GM12872 (cell line): ENCODE data around the gene IFI30.

Experiments used
- TF ChIP-seq, protein P1 (sequence below): IDR thresholded peaks from 3 replicates; pipeline ENCODE4 v1.5.1; 2011; ENCODE audit warnings: low read depth, mild to moderate bottlenecking, low read length, moderate library complexity; ENCODE audit not compliant: insufficient read depth

Gene IFI30

DNA sequence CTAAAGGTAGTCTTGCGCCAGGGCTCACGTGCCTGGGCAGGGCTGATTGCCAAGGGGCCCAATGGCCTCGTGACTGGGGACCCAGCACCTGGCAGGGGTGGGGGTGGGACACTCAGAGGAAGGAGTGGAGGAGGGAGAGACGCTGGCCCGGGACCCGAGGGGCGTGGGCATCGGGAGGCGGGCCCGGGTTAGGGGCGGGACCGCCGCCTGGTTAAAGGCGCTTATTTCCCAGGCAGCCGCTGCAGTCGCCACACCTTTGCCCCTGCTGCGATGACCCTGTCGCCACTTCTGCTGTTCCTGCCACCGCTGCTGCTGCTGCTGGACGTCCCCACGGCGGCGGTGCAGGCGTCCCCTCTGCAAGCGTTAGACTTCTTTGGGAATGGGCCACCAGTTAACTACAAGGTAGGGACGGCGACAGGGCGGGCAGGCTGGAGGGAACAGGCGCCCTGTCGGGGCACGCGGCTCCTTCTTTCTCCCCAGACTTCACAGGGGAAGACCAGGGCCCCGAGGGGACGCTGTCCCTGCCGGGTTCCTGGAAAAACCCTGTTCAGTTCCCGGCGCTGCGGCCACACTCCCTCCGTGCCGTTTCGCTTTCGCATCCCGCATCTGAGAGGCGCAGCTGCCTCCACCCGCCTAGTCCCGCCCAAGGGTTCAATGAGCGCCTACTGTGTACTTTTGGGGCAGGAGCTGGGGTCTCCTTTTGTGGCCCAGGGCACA lies at the start of gene IFI30:
IFI30 (plus strand) TSS at position 242 of the 717 bp plus-strand sequence; CDS start at position 271, 29 bp downstream.
- TF ChIP-seq, protein P1, sequence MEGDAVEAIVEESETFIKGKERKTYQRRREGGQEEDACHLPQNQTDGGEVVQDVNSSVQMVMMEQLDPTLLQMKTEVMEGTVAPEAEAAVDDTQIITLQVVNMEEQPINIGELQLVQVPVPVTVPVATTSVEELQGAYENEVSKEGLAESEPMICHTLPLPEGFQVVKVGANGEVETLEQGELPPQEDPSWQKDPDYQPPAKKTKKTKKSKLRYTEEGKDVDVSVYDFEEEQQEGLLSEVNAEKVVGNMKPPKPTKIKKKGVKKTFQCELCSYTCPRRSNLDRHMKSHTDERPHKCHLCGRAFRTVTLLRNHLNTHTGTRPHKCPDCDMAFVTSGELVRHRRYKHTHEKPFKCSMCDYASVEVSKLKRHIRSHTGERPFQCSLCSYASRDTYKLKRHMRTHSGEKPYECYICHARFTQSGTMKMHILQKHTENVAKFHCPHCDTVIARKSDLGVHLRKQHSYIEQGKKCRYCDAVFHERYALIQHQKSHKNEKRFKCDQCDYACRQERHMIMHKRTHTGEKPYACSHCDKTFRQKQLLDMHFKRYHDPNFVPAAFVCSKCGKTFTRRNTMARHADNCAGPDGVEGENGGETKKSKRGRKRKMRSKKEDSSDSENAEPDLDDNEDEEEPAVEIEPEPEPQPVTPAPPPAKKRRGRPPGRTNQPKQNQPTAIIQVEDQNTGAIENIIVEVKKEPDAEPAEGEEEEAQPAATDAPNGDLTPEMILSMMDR: no peak

DNA sequence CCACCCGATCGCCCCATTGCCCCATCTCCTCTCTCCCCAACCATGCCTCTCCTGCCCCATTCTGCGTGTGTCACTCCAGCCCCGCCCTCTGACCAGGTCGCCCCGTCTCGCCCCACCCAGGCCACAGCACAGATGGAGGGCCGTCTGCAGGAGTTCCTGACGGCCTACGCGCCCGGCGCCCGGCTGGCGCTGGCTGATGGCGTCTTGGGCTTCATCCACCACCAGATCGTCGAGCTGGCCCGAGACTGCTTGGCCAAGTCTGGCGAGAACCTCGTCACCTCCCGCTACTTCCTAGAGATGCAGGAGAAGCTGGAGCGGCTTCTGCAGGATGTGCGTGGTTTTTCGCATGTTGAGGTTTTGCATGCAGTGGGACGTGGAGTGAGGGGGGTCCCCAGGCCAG lies 49.8 kb upstream of the IFI30 start:
- TF ChIP-seq, protein P1: no peak

DNA sequence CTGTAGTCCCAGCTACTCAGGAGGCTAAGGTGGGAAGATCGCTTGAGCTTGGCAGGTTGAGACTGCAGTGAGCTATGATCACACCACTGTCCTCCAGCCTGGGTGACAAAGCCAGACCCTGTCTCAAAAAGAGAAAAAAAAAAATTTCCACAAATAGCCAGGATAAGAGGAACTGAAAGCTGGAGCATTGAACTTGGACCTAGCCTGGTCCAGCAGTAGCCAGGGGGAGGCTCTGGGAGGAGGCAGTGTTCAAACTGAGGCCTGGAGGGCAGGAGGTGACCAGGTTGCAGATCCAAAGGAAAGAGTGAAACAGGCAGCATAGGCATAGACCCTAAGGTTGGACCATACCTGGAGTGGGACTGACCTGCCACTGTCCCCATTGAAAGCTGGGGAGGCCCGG lies 47.5 kb upstream of the IFI30 start:
- TF ChIP-seq, protein P1: no peak

DNA sequence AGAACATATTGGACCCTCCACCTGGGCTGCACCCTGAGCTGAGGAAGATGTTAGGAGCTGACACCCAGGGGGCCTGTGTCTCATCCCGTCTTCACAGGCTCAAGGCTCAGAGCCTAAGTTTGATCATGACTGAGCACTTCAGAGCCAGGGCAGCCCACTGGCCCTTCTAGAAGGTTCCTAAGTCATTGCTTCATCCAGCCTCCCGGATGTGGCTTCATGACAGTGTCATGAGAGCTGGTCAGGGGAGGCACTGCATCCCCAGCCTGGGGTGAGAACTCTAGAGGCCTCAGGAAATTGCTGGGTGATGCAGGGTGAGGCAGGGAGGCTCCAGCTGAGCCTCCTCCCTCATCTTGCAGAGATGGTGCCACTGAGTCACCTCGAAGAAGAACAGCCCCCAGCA lies 45.6 kb upstream of the IFI30 start:
- TF ChIP-seq, protein P1: no peak

DNA sequence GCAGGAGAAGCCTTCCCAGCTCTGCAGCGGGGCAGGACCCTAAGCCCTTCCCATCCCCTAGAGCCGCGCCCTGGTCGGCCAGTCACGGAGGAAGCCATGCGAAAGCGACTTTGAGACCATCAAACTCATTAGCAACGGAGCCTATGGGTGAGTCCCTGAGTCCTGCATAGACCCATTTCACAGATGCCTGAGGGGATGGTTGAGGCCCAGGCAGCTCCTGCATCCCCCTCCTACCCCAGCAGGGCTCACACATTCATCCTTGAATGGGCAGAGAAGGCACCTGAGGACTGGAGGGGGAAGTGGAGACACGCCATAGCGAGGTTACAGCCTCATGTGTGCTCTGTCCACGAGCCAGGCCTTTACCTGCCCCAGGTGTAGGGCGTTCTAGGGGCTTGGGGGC lies 44.8 kb upstream of the IFI30 start:
- TF ChIP-seq, protein P1: no peak

DNA sequence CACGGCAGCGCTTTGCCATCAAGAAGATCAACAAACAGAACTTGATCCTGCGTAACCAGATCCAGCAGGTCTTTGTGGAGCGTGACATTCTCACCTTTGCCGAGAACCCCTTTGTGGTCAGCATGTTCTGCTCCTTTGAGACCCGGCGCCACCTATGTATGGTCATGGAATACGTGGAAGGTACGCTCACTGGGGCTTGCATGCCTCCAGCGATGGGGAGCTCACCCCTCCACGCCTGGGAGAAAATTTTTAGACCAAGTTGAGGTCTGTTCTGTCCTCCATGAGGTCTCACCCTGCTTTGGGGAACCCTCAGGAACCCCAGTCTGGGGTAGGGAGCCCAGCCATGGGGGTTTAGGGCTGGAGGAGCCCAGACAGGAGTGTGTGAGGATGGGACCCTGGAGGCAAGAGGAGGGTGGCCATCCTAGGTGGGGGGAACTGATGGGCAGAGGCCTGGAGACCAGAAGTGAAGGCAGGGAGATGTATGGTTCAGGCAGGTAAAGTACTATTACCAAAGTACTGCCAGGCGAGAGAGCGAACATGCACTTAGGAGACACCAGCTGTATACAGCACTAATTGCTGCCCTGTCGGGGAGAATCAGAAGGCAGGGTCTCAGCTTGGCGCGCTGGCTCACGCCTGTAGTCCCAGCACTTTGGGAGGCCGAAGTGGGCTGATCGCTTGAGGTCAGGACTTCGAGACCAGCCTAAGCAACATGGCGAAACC lies 42.9 kb upstream of the IFI30 start:
- TF ChIP-seq, protein P1: no peak

DNA sequence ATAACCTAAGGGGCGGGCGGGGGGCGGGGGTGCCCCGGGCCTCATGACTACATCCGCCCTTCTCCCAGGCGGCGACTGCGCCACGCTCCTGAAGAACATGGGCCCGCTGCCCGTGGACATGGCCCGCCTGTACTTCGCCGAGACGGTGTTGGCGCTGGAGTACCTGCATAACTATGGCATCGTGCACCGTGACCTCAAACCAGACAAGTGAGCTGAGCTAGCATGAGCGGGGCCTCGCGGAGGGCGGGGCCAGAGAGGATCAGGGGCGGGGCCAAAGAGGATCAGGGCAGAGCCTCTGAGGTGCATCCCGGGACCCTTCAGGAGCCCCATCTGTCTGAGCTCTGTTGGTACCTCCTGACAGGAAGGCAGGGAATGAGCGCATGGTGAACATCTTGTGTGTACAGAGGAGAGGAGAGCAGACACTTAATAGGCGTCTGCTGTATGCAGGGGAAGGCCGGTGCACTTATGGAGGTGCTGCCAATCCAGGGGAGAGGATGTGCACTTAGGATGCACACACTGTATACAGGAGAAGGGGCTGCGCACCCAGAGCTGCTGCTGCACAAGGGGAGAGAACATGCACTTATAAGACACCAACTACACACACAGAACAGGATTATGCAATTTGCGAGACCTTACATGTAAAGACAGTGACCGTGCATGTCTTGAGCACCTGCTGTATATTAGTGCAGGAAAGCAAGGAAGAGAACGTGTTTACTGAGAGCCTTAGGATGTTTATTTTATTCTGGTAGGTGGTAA lies 41.6 kb upstream of the IFI30 start:
- TF ChIP-seq, protein P1: no peak
